ENCODE data around the gene RABGAP1.

Gene RABGAP1

GRCh38 chr9:123149067-123149466 is 208.2 kb downstream of the RABGAP1 start (continued):
- no peak for TF ChIP-seq MZF1 (tag by site-specific recombination; IDR thresholded peaks at IDR 0.05; ENCODE audit: borderline replicate concordance)

- POLR2A ChIA-PET, result no interaction called here
- Histone ChIP-seq H3K36me3 (ENCODE audit: control insufficient read depth in 2 of 2, insufficient read depth in 1 of 2, low read length in 2 of 2) (peaks cover 4 to 19% of the 10 kb centered on the region in 2 experiments; a peak in 2 of 3 replicates), H3K4me3 (ENCODE audit: low read depth, low read length) (no peak overlapping the region), H3K9me3 (ENCODE audit: control insufficient read depth, insufficient read depth, low read depth, low read length) (no peaks in the 10 kb centered on the region), H3K4me1 (ENCODE audit: control insufficient read depth, insufficient read depth, low read length) (no peaks in the 10 kb centered on the region), H3K27ac (ENCODE audit: extremely low read depth, low read depth, low read length) (no peak overlapping the region)
- CTCF ChIA-PET, result no interaction called here
- no peak for TF ChIP-seq ZNF664 (tag by site-specific recombination; IDR thresholded peaks at IDR 0.05)
- no peak for TF ChIP-seq ZNF324 (tag by site-specific recombination; IDR thresholded peaks at IDR 0.05)
- no peak for TF ChIP-seq REPIN1 (tag by site-specific recombination; IDR thresholded peaks at IDR 0.05; ENCODE audit: low read depth)
- no peak for TF ChIP-seq CTCF (tag by site-specific recombination; IDR thresholded peaks at IDR 0.05)
- no peak for TF ChIP-seq SETDB1 (IDR thresholded peaks at IDR 0.05; ENCODE audit: insufficient read length, low read length)
- TF ChIP-seq ZNF518A (tag by site-specific recombination; conservative IDR thresholded peaks at IDR 0.05; ENCODE audit: low read depth), result no peak
- no peak for TF ChIP-seq ZXDB (tag by site-specific recombination; IDR thresholded peaks at IDR 0.05)
- TF ChIP-seq ZBTB10 (tag by site-specific recombination; IDR thresholded peaks at IDR 0.05), result no peak
- no peak for TF ChIP-seq ZFP3 (tag by site-specific recombination; IDR thresholded peaks at IDR 0.05; ENCODE audit: low read depth)
- TF ChIP-seq ZFP41 (tag by site-specific recombination; IDR thresholded peaks at IDR 0.05; ENCODE audit: borderline replicate concordance), result no peak
- no peak for TF ChIP-seq ZNF350 (tag by site-specific recombination; IDR thresholded peaks at IDR 0.05)
- no peak for TF ChIP-seq ZNF48 (tag by site-specific recombination; IDR thresholded peaks at IDR 0.05)
- TF ChIP-seq GLI2 (tag by site-specific recombination; IDR thresholded peaks at IDR 0.05; ENCODE audit: borderline replicate concordance, low read depth), result no peak
- TF ChIP-seq ZNF354C (tag by site-specific recombination; IDR thresholded peaks at IDR 0.05; ENCODE audit: borderline replicate concordance, low read depth), result no peak
- TF ChIP-seq ZNF132 (tag by site-specific recombination; IDR thresholded peaks at IDR 0.05; ENCODE audit: borderline replicate concordance), result no peak
- TF ChIP-seq ZNF398 (tag by site-specific recombination; IDR thresholded peaks at IDR 0.05), result no peak
- TF ChIP-seq, protein P1, sequence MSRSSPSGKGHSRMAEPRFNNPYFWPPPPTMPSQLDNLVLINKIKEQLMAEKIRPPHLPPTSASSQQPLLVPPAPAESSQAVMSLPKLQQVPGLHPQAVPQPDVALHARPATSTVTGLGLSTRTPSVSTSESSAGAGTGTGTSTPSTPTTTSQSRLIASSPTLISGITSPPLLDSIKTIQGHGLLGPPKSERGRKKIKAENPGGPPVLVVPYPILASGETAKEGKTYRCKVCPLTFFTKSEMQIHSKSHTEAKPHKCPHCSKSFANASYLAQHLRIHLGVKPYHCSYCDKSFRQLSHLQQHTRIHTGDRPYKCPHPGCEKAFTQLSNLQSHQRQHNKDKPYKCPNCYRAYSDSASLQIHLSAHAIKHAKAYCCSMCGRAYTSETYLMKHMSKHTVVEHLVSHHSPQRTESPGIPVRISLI (tag by site-specific recombination; IDR thresholded peaks at IDR 0.05), result no peak
- no peak for TF ChIP-seq ZNF707 (tag by site-specific recombination; IDR thresholded peaks at IDR 0.05)
- TF ChIP-seq ZNF561 (tag by site-specific recombination; IDR thresholded peaks at IDR 0.05; ENCODE audit: borderline replicate concordance), result no peak
Measured at GRCh38 chr9:123150708-123151503, 210.1 kb downstream of the RABGAP1 start.

Data from HEK293 (cell line).